ENCODE measurements around the gene SPRED2.

Gene SPRED2

DNA sequence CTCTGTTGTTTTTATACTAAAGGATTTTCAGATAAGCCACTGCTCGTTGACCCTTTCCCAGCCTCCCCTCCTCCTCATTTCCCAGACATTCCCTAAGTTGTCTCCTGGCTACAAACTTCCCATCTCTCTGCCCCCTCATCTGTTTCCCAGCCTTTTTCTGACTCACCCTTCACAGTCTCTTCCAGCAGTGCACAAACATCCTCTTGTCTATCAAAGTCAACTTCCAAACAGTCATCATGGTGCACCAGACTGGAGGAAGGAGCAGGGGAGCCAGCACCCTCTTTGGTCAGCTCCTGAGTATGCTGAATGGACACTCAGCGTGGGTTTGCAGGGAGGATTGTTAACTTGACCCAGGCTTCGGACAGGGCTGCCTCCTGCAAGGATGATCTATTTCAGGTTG, 26.6 kb upstream of the SPRED2 start:
- CTCF ChIA-PET = interaction anchor here (1.1 kb wide), 1 partner anchor 98 kb away, joined by 3 read pairs; no protein-coding TSS in a partner anchor
- H3K9me3 ChIP-seq (ENCODE audit: control extremely low read depth in 1 of 5, control insufficient read depth in 4 of 5, insufficient read depth in 2 of 5, low read depth in 1 of 5, low read length in 4 of 5) = no peaks in the 10 kb centered on the region
- H3K36me3 ChIP-seq (ENCODE audit: control insufficient read depth in 4 of 4, insufficient read depth in 4 of 4, low read length in 3 of 4) = no peaks in the 10 kb centered on the region
- POLR2A ChIA-PET = no interaction called here
- H3K27me3 ChIP-seq (replicated peaks in 2 of 5; ENCODE audit: control insufficient read depth in 4 of 5, insufficient read depth in 5 of 5, low read length in 4 of 5) = peaks cover 0 to 4% (median 0%) of the 10 kb centered on the region in 5 experiments
- H3K4me3 ChIP-seq (ENCODE audit: control insufficient read depth in 1 of 7, extremely low read depth in 1 of 7, insufficient read depth in 4 of 7, low read depth in 2 of 7, low read length in 6 of 7) = no peak overlapping the region
- H3K27ac ChIP-seq (ENCODE audit: insufficient read depth in 1 of 2, low read depth in 1 of 2, low read length in 2 of 2, poor library complexity in 1 of 2, severe bottlenecking in 2 of 2) = no peak overlapping the region
- no peaks in the 10 kb centered on the region for H3K4me1 ChIP-seq (ENCODE audit: control extremely low read depth in 1 of 4, control insufficient read depth in 4 of 4, insufficient read depth in 4 of 4, low read length in 3 of 4)
- DNase-seq = no peak
- WGBS (ENCODE audit: insufficient coverage) = 44% methylated on average over 1 of the region's 3 CpGs

DNA sequence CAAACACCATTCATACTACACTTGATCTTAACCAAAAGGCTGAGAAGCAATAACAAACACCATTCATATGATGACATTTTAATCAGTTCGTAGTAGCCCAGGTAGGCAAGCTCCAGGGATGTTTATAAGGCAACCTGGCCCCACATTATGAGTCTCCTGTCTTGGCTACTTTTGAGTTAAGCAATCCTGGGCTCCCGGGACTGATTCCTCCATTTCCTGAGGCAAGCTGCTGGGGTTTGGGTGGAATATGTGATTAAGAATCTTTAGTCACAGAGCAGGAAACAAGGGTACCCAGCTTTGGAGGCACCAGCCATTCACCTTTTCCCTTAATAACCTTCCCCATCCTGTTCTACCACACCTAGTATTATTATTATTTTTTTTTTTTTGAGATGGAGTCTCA, 24.5 kb upstream of the SPRED2 start:
- peaks cover 0 to 4% (median 0%) of the 10 kb centered on the region in 5 experiments for H3K27me3 ChIP-seq (replicated peaks in 2 of 5; ENCODE audit: control insufficient read depth in 4 of 5, insufficient read depth in 5 of 5, low read length in 4 of 5)
- H3K9me3 ChIP-seq (ENCODE audit: control extremely low read depth in 1 of 5, control insufficient read depth in 4 of 5, insufficient read depth in 2 of 5, low read depth in 1 of 5, low read length in 4 of 5) = no peaks in the 10 kb centered on the region
- no peak for DNase-seq
- no peaks in the 10 kb centered on the region for H3K4me1 ChIP-seq (ENCODE audit: control extremely low read depth in 1 of 4, control insufficient read depth in 4 of 4, insufficient read depth in 4 of 4, low read length in 3 of 4)
- CTCF ChIA-PET = no interaction called here
- no peaks in the 10 kb centered on the region for H3K36me3 ChIP-seq (ENCODE audit: control insufficient read depth in 4 of 4, insufficient read depth in 4 of 4, low read length in 3 of 4)
- WGBS (ENCODE audit: insufficient coverage) = 94% methylated on average over 2 of the region's 2 CpGs
- no peak overlapping the region for H3K4me3 ChIP-seq (ENCODE audit: control insufficient read depth in 1 of 7, extremely low read depth in 1 of 7, insufficient read depth in 4 of 7, low read depth in 2 of 7, low read length in 6 of 7)
- POLR2A ChIA-PET = no interaction called here
- no peak overlapping the region for H3K27ac ChIP-seq (ENCODE audit: insufficient read depth in 1 of 2, low read depth in 1 of 2, low read length in 2 of 2, poor library complexity in 1 of 2, severe bottlenecking in 2 of 2)

DNA sequence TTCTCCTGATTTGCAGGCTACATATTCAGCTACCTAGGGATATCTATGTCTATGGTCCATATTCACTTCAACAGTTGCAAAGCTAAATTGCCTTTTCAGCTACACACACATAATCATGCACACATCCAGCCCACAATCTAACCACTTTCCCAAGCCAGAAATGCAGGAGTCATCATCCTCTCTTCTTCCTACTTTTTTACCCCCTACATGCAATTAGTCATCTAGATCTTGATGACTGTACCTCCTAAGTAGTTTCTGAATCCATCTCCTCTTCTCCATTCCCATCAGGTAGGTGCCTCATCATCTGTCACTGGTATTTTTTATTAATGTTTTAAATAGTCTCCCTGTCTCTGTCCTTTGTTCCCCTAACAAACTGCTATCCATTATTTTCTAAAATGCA, 23.7 kb upstream of the SPRED2 start:
- Histone ChIP-seq H3K36me3 (ENCODE audit: control insufficient read depth in 4 of 4, insufficient read depth in 4 of 4, low read length in 3 of 4) (no peaks in the 10 kb centered on the region), H3K4me3 (ENCODE audit: control insufficient read depth in 1 of 7, extremely low read depth in 1 of 7, insufficient read depth in 4 of 7, low read depth in 2 of 7, low read length in 6 of 7) (no peak overlapping the region), H3K4me1 (ENCODE audit: control extremely low read depth in 1 of 4, control insufficient read depth in 4 of 4, insufficient read depth in 4 of 4, low read length in 3 of 4) (no peaks in the 10 kb centered on the region), H3K27ac (ENCODE audit: insufficient read depth in 1 of 2, low read depth in 1 of 2, low read length in 2 of 2, poor library complexity in 1 of 2, severe bottlenecking in 2 of 2) (no peak overlapping the region), H3K27me3 (replicated peaks in 2 of 5; ENCODE audit: control insufficient read depth in 4 of 5, insufficient read depth in 5 of 5, low read length in 4 of 5) (peaks cover 0 to 4% (median 0%) of the 10 kb centered on the region in 5 experiments), H3K9me3 (ENCODE audit: control extremely low read depth in 1 of 5, control insufficient read depth in 4 of 5, insufficient read depth in 2 of 5, low read depth in 1 of 5, low read length in 4 of 5) (no peaks in the 10 kb centered on the region)
- POLR2A ChIA-PET = no interaction called here
- CTCF ChIA-PET = no interaction called here
- DNase-seq = no peak

DNA sequence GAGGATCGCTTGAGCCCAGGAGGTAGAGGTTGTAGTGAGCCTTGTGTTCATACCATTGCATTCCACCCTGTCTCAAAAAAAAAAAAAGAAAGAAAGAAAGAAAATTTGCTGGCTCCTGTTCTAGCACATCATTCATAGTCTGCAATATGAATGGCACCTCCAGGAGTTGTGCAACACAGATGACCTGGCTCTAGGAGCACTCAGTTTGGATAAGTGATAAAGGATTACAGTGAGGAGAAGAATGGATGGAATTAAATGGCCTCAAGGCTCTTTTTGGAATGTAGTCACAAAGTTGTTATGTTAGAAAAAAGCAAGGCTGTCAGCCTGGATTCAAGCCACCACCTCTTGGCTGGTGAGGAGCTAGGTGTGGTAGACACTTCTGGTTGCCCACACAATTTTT, 21.5 kb upstream of the SPRED2 start:
- Histone ChIP-seq H3K27ac (ENCODE audit: insufficient read depth in 1 of 2, low read depth in 1 of 2, low read length in 2 of 2, poor library complexity in 1 of 2, severe bottlenecking in 2 of 2) (no peak overlapping the region), H3K27me3 (replicated peaks in 2 of 5; ENCODE audit: control insufficient read depth in 4 of 5, insufficient read depth in 5 of 5, low read length in 4 of 5) (peaks cover 0 to 4% (median 0%) of the 10 kb centered on the region in 5 experiments), H3K4me3 (ENCODE audit: control insufficient read depth in 1 of 7, extremely low read depth in 1 of 7, insufficient read depth in 4 of 7, low read depth in 2 of 7, low read length in 6 of 7) (no peak overlapping the region), H3K36me3 (ENCODE audit: control insufficient read depth in 4 of 4, insufficient read depth in 4 of 4, low read length in 3 of 4) (no peaks in the 10 kb centered on the region), H3K4me1 (ENCODE audit: control extremely low read depth in 1 of 4, control insufficient read depth in 4 of 4, insufficient read depth in 4 of 4, low read length in 3 of 4) (no peaks in the 10 kb centered on the region), H3K9me3 (ENCODE audit: control extremely low read depth in 1 of 5, control insufficient read depth in 4 of 5, insufficient read depth in 2 of 5, low read depth in 1 of 5, low read length in 4 of 5) (no peaks in the 10 kb centered on the region)
- WGBS (ENCODE audit: insufficient coverage) = no CpG with 5 or more reads among the region's 1 CpG
- CTCF ChIA-PET = no interaction called here
- no peak for DNase-seq
- POLR2A ChIA-PET = no interaction called here

DNA sequence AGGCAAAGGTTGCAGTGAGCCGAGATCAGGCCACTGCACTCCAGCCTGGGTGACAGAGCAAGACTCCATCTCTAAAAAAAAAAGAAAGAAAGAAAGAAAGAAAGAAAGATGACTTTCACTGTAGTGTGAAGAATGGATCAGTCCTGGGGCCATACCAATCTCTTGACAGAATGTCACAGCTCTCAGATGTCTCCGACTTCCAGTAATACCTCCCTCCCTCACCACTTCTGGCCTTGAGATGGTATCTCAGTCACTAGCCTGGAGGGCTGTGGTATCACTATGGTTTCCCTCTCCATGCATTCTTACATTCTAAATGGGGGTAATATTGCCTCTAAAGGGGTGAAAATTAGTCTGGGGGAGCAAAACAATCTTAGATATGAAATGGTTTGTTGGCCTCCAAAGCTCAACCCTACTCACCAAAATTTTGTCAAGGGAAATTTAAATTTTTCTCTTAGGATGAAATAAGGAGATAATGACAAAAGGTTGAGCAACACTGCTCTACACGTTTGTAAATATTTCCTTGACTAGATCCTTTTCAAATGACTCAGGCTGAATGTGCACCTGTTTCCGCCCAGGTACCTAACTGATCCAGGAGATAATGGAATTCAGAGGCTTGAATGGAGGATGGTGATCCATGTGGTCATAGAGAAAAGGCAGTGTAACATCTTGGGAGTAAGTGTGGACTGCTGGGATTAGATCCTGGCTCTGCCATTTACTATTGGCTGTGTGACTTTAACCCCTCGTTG, 19.9 kb upstream of the SPRED2 start:
- no peak for DNase-seq
- H3K4me3 ChIP-seq (ENCODE audit: control insufficient read depth in 1 of 7, extremely low read depth in 1 of 7, insufficient read depth in 4 of 7, low read depth in 2 of 7, low read length in 6 of 7) = no peak overlapping the region
- no peaks in the 10 kb centered on the region for H3K9me3 ChIP-seq (ENCODE audit: control extremely low read depth in 1 of 5, control insufficient read depth in 4 of 5, insufficient read depth in 2 of 5, low read depth in 1 of 5, low read length in 4 of 5)
- no peaks in the 10 kb centered on the region for H3K36me3 ChIP-seq (ENCODE audit: control insufficient read depth in 4 of 4, insufficient read depth in 4 of 4, low read length in 3 of 4)
- no peak overlapping the region for H3K27ac ChIP-seq (ENCODE audit: insufficient read depth in 1 of 2, low read depth in 1 of 2, low read length in 2 of 2, poor library complexity in 1 of 2, severe bottlenecking in 2 of 2)
- CTCF ChIA-PET = no interaction called here
- no peaks in the 10 kb centered on the region for H3K4me1 ChIP-seq (ENCODE audit: control extremely low read depth in 1 of 4, control insufficient read depth in 4 of 4, insufficient read depth in 4 of 4, low read length in 3 of 4)
- 91% methylated on average over 3 of the region's 5 CpGs for WGBS (ENCODE audit: insufficient coverage)
- POLR2A ChIA-PET = no interaction called here
- H3K27me3 ChIP-seq (replicated peaks in 2 of 5; ENCODE audit: control insufficient read depth in 4 of 5, insufficient read depth in 5 of 5, low read length in 4 of 5) = no peaks in the 10 kb centered on the region

DNA sequence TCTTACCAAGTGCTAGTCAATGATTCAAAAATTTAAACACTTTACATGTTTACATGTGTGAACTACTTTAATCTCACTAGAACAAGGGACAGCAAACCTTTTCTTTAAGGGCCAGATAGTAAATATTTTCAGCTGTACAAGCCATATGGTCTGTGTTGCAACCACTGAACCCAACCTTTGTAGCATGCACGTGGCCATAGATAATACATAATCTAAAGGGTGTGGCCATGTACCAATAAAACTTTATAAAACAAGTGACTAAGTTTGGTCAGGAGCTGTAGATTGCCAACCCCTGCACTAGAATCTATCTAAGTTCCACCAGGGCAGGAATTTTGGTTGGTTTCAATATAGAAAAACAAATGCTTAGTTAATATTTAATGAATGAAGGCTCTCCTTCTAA, 18.4 kb upstream of the SPRED2 start:
- no peaks in the 10 kb centered on the region for H3K4me1 ChIP-seq (ENCODE audit: control extremely low read depth in 1 of 4, control insufficient read depth in 4 of 4, insufficient read depth in 4 of 4, low read length in 3 of 4)
- no CpG with 5 or more reads among the region's 1 CpG for WGBS (ENCODE audit: insufficient coverage)
- no peaks in the 10 kb centered on the region for H3K9me3 ChIP-seq (ENCODE audit: control extremely low read depth in 1 of 5, control insufficient read depth in 4 of 5, insufficient read depth in 2 of 5, low read depth in 1 of 5, low read length in 4 of 5)
- no peaks in the 10 kb centered on the region for H3K27me3 ChIP-seq (replicated peaks in 2 of 5; ENCODE audit: control insufficient read depth in 4 of 5, insufficient read depth in 5 of 5, low read length in 4 of 5)
- H3K27ac ChIP-seq (ENCODE audit: insufficient read depth in 1 of 2, low read depth in 1 of 2, low read length in 2 of 2, poor library complexity in 1 of 2, severe bottlenecking in 2 of 2) = no peak overlapping the region
- DNase-seq = no peak
- H3K36me3 ChIP-seq (ENCODE audit: control insufficient read depth in 4 of 4, insufficient read depth in 4 of 4, low read length in 3 of 4) = no peaks in the 10 kb centered on the region
- ChIA-PET POLR2A (no interaction called here), CTCF (interaction anchor here (0.6 kb wide), 1 partner anchor 13 kb away, joined by 3 read pairs; no protein-coding TSS in a partner anchor)
- no peak overlapping the region for H3K4me3 ChIP-seq (ENCODE audit: control insufficient read depth in 1 of 7, extremely low read depth in 1 of 7, insufficient read depth in 4 of 7, low read depth in 2 of 7, low read length in 6 of 7)

DNA sequence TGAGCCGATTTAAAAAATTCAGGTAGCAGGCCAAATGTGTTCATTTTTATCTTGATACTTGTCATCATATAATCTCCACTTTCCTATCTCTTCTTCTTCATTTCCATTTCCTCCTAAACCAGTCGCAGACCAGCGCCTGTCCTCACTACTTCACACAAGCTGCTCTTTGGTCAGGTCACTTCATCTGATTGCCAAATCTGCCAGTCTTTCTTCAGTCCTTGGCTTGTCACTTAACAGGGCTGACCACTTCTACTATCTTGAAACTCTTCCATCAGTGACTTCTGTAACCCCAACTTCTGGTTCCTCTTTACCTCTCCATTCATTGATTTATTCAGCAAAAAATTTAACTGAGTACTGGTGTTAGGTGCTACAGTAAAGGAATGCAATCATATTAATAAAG, 18.0 kb upstream of the SPRED2 start:
- ChIA-PET POLR2A (no interaction called here), CTCF (interaction anchor here (0.6 kb wide), 1 partner anchor 12 kb away, joined by 3 read pairs; no protein-coding TSS in a partner anchor)

More for the DNA sequence above, 18.0 kb upstream of the SPRED2 start:
- H3K27me3 ChIP-seq (replicated peaks in 2 of 5; ENCODE audit: control insufficient read depth in 4 of 5, insufficient read depth in 5 of 5, low read length in 4 of 5) = no peaks in the 10 kb centered on the region
- no peak overlapping the region for H3K27ac ChIP-seq (ENCODE audit: insufficient read depth in 1 of 2, low read depth in 1 of 2, low read length in 2 of 2, poor library complexity in 1 of 2, severe bottlenecking in 2 of 2)
- 88% methylated on average over 2 of the region's 3 CpGs for WGBS (ENCODE audit: insufficient coverage)
- no peaks in the 10 kb centered on the region for H3K9me3 ChIP-seq (ENCODE audit: control extremely low read depth in 1 of 5, control insufficient read depth in 4 of 5, insufficient read depth in 2 of 5, low read depth in 1 of 5, low read length in 4 of 5)
- no peaks in the 10 kb centered on the region for H3K36me3 ChIP-seq (ENCODE audit: control insufficient read depth in 4 of 4, insufficient read depth in 4 of 4, low read length in 3 of 4)
- no peak for DNase-seq
- H3K4me1 ChIP-seq (ENCODE audit: control extremely low read depth in 1 of 4, control insufficient read depth in 4 of 4, insufficient read depth in 4 of 4, low read length in 3 of 4) = no peaks in the 10 kb centered on the region
- no peak overlapping the region for H3K4me3 ChIP-seq (ENCODE audit: control insufficient read depth in 1 of 7, extremely low read depth in 1 of 7, insufficient read depth in 4 of 7, low read depth in 2 of 7, low read length in 6 of 7)

All from common myeloid progenitor, CD34-positive (primary cell).